Choroid plexus epithelial cell (primary cell): ENCODE measurements around the gene CLCF1.
A peak's percentile ranks its signal among the peaks of the same experiment; 100 is the strongest.

Source experiments
- DNase-seq: peaks from one replicate; pipeline ENCODE4 v3.0.0-alpha.2; 2010; ENCODE audit warnings: low read depth
- H3K4me3 ChIP-seq: 2 replicates; pipeline ENCODE4 v1.5.1; 2011; ENCODE audit warnings: low read depth, mild to moderate bottlenecking, control low read depth, low read length, moderate library complexity
- TF ChIP-seq, protein P1 (sequence below): conservative IDR thresholded peaks from 2 replicates; pipeline ENCODE4 v1.5.1; 2011; ENCODE audit warnings: low read depth, mild to moderate bottlenecking, control low read depth, inconsistent platforms, low read length, moderate library complexity

Gene CLCF1

DNA sequence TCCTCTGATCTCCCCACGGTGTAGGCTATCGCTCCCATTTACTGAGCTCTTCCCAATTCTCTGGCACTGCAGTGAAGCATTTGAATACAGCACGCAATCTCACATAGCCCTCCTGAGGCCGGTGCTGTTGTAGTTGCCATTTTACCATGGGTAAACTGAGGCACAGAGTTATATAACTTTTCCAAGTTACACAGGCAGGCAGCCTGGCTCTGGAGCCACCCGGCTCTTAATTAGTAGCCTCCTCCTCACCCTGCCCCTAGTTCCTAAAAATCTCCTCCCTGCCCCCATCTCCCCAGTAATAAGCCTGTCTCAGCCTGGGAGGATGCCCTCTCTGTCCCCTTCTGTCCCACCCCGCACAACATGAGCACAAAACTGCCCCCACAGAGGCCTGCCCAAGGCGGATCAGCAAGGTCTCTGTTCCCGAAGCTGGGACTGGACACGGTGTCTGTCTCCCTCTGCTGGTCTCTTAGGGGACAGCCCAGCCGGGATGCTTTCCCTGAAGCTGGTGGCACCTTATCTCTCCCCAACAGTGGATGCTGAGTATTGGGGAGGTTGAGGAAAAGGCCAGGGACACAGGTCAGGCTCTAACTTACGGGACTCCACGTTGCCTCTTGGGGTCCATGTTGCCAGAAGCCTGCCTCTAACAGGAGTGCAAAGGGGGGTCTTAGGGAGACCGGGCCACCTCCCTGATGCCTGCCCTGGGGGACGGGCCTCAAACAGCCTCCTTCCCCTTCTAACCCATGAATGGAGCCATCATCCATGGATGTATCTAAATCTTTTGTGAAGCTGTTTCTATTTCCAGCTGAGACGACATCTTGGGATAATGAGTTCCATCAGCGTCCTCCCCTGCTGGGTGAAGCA, 9.1 kb upstream of the CLCF1 start:
- TF ChIP-seq, protein P1, sequence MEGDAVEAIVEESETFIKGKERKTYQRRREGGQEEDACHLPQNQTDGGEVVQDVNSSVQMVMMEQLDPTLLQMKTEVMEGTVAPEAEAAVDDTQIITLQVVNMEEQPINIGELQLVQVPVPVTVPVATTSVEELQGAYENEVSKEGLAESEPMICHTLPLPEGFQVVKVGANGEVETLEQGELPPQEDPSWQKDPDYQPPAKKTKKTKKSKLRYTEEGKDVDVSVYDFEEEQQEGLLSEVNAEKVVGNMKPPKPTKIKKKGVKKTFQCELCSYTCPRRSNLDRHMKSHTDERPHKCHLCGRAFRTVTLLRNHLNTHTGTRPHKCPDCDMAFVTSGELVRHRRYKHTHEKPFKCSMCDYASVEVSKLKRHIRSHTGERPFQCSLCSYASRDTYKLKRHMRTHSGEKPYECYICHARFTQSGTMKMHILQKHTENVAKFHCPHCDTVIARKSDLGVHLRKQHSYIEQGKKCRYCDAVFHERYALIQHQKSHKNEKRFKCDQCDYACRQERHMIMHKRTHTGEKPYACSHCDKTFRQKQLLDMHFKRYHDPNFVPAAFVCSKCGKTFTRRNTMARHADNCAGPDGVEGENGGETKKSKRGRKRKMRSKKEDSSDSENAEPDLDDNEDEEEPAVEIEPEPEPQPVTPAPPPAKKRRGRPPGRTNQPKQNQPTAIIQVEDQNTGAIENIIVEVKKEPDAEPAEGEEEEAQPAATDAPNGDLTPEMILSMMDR: peak; percentile 99
- H3K4me3 ChIP-seq: no peak overlapping the region
- peak; percentile 83 for DNase-seq

DNA sequence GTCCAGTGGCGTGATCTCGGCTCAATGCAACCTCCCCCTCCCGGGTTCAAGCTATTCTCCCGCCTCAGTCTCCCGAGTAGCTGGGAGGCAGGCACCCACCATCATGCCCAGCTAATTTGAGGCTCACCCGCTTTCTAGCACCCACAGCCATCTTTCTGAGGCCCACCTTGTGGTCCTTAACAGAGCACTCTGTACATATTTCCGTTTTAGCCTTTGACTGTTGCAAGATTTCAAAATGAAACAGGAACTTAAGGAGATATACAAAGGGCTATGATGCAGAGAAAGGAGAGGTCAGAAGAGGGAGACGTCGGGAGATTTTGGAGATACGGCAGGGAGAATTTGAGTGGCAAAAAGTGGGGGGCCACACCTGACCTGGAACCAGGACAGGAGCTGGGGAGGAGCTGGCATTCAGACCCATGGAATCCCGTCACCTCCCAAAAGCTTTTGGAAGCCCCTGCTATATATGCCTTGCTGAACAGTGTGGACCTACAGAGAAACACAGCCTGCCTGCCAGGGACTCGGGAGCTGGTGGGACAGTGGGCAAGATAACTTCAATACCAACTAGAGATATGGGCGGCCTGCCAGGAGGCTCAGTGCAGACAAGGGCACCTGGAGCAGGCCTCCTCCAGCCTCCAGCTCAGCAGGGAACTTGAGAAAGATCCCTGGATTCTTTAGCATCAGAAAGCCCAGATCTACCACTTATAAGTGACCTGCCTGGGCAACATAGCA, 8.0 kb upstream of the CLCF1 start:
- TF ChIP-seq, protein P1: no peak
- H3K4me3 ChIP-seq: no peak overlapping the region
- no peak for DNase-seq

DNA sequence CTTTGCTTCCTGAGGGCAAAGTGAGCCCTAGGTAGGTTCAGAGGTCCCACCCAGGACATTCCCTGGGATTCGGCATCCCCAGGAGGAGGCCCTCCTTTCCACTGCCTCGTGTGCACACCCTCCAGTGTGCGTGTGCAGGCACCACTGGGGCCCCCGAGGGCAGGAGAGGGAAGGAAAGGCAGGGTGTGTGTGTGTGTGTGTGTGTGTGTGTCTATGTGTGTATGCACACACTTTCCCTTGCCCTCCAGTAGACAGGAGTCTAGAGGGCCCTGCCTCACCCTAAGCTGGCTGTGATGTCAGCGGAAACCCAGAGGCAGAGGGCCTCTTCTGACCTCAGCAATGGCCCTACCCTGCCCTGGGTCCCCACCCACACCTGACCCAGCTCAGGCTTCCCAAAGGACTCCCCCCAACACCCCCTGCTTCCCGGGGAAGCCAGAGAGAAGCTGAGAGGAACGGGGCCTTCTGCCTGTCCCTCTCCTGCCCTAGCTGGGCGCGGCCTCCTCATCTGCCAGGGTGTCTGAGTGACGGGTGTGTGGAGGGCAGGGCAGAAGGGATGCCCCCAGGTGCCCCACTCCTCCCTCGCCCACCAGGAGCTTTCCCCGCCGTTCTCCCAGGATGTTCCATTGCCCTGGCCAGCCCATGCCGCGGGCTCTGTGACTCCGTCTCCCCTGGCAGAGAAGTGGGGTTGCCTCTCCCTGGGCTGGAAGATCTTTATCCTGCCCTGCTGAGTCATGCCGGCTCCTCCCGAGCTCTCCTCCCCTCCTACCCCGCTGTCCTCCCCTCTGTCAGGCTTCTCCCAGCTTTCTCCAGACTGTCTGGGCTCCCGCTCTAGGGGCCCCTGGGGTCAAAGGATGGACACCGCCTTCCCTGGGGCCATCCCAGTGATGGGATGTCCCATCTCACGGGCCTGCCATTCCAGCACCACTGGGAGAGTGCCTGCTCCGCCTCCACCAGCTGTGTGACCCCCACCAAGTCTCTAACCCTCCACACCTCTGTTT, 6.0 kb upstream of the CLCF1 start:
- no peak overlapping the region for H3K4me3 ChIP-seq
- TF ChIP-seq, protein P1: no peak
- DNase-seq: peak; percentile 47

DNA sequence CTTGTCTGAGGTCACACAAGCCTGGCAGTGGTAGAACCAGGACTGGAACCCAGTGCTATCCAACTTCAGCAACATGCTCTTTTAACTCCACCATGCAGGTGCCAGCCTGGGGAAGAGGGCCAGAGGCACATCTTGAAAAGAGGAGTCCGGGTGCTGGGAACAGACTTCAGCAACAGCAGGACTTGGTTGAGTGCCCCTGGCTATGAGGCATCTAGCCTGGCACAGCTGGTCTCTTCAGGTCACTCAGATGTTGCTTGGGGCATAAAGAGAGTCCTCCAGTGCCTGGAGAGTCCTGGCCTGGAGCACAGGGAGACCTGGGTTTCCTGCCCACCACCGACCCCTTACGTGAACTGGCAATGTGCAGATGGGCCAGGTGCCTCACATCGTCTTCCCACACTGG, 5.1 kb upstream of the CLCF1 start:
- DNase-seq: no peak
- no peak overlapping the region for H3K4me3 ChIP-seq
- TF ChIP-seq, protein P1: no peak

DNA sequence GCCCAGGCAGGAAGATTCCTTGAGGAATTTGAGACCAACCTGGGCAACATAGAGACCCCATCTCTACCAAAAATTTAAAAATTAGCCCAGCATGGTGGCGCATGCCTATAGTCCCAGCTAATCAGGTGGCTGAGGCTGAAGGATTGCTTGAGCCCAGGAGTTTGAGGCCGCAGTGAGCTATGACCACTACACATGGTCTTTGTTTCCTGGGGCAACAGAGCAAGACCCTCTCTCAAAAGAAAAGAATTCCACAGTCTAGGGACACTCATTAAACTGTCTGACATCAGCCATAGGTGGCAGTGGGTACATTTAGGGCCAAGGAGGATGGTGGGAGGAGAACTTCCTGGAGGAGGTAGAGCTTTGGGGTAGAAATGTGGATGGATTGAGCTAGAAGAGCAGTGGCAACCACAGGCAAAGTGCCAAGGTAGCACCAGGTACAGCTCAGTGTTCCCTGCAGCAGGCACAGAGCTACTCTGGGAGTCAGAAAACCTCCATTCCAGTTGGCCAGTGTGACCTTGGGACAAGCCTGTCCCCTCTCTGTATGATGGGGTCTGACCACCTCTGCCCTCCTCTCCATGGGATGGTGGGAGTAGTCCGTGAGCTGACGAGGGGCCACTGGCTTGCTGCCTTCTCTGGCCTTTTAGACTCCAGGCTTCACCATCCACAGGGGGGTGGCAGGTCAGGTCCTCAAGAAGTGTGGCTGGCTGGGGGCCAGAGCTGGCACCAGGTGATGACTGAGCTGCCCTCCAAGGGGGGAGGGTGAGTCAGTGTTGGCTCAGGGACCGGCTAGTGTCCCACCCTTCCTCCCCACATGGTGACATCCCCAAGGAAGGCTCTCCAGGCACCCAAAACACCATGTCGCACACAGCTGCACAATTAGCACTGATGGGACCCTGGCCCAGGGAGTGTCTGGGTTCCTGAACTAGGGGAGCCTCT, 3.7 kb upstream of the CLCF1 start:
- H3K4me3 ChIP-seq: no peak overlapping the region
- TF ChIP-seq, protein P1: no peak
- DNase-seq: no peak
